NCI-H2196 treated with DMSO at 0.1 percent for 48 hours (cell line): ENCODE results near the gene LY9.

Experiments used
- DNase-seq: peaks from one replicate; lab custom pipeline; 2025; ENCODE audit not compliant: unreplicated experiment; lab: John Stamatoyannopoulos, UW

LY9 gene

GRCh38 chr1:160801836-160802580 lies 6.0 kb downstream of the LY9 start:
- DNase-seq: no peak

- no peak for DNase-seq
Observed at GRCh38 chr1:160806109-160806665, 10.2 kb downstream of the LY9 start.

GRCh38 chr1:160806784-160807183 lies 10.8 kb downstream of the LY9 start:
- DNase-seq: no peak

- DNase-seq: no peak
Observed at GRCh38 chr1:160807247-160807646, 11.3 kb downstream of the LY9 start.

- no peak for DNase-seq
Observed at GRCh38 chr1:160807738-160808137, 11.8 kb downstream of the LY9 start.

- no peak for DNase-seq
Observed at GRCh38 chr1:160808289-160808688, 12.3 kb downstream of the LY9 start.

GRCh38 chr1:160810486-160810885 lies 14.5 kb downstream of the LY9 start:
- DNase-seq: no peak

GRCh38 chr1:160811147-160811546 lies 15.2 kb downstream of the LY9 start:
- DNase-seq: no peak

- no peak for DNase-seq
Observed at GRCh38 chr1:160813215-160813614, 17.2 kb downstream of the LY9 start.

- no peak for DNase-seq
Observed at GRCh38 chr1:160814316-160814715, 18.3 kb downstream of the LY9 start.

GRCh38 chr1:160814856-160815255 lies 18.9 kb downstream of the LY9 start:
- DNase-seq: no peak

GRCh38 chr1:160818207-160818937 lies 22.4 kb downstream of the LY9 start:
- DNase-seq: no peak

- DNase-seq: no peak
Observed at GRCh38 chr1:160819186-160819585, 23.2 kb downstream of the LY9 start.

- no peak for DNase-seq
Observed at GRCh38 chr1:160821627-160822026, 25.7 kb downstream of the LY9 start.

GRCh38 chr1:160823296-160823695 lies 27.3 kb downstream of the LY9 start:
- no peak for DNase-seq

GRCh38 chr1:160826546-160826945 lies 30.6 kb downstream of the LY9 start:
- DNase-seq: no peak

GRCh38 chr1:160827418-160827817 lies 31.4 kb downstream of the LY9 start:
- no peak for DNase-seq

- no peak for DNase-seq
Observed at GRCh38 chr1:160829766-160830165, 33.8 kb downstream of the LY9 start.

- no peak for DNase-seq
Observed at GRCh38 chr1:160830321-160831153, 34.6 kb downstream of the LY9 start.

- DNase-seq: no peak
Observed at GRCh38 chr1:160834945-160835565, 39.1 kb downstream of the LY9 start.

- no peak for DNase-seq
Observed at GRCh38 chr1:160835751-160836150, 39.8 kb downstream of the LY9 start.
